ENCODE measurements around the gene EPHA3. TPM values are rescaled to one million over a fixed set of nuclear protein-coding genes. Genes with fewer than 3 reads are reported as not detected.

EPHA3 gene
- total RNA-seq, 4 donors from 2014 or later = 2.3 to 4.6 (median 2.4) TPM; not detected in 1

GRCh38 chr3:89455240-89455639 is 347.8 kb downstream of the EPHA3 start:
- no peaks in the 10 kb centered on the region for H3K4me1 ChIP-seq
- intact Hi-C loops (cut with DNase I; ENCODE audit: low total_unique reads) (no loop called here), in situ Hi-C loops (cut with MboI; ENCODE audit: low pct_ligation_motif_present in 1 of 4, low pct_unique_long_range_greater_than_20kb in 1 of 4, low sequenced_read_pairs in 3 of 4) (no loop called here)
- H3K36me3 ChIP-seq = no peaks in the 10 kb centered on the region
- H3K27me3 ChIP-seq = no peaks in the 10 kb centered on the region
- H3K27ac ChIP-seq = no peak overlapping the region
- H3K4me3 ChIP-seq = no peak overlapping the region
- TF ChIP-seq CTCF (IDR thresholded peaks at IDR 0.05) = no peak
- TF ChIP-seq POLR2A (IDR thresholded peaks at IDR 0.05) = no peak
- no peak for TF ChIP-seq EP300 (IDR thresholded peaks at IDR 0.05; ENCODE audit: low read depth)
- no peak for TF ChIP-seq POLR2AphosphoS5 (IDR thresholded peaks at IDR 0.05)
- 74% methylated on average over 2 of the region's 2 CpGs for WGBS, 2 donors (ENCODE audit: low coverage in 1 of 2)
- DNase-seq = no peak
- H3K9me3 ChIP-seq = no peaks in the 10 kb centered on the region

- intact Hi-C loops (cut with DNase I; ENCODE audit: low total_unique reads) = no loop called here
- Histone ChIP-seq H3K4me1 (no peaks in the 10 kb centered on the region), H3K27me3 (no peaks in the 10 kb centered on the region), H3K4me3 (no peak overlapping the region), H3K27ac (no peak overlapping the region), H3K36me3 (no peaks in the 10 kb centered on the region), H3K9me3 (no peaks in the 10 kb centered on the region)
- DNase-seq = no peak
- WGBS, 2 donors (ENCODE audit: low coverage in 1 of 2) = 40 to 43% methylated on average over 3 to 4 of the region's 4 CpGs
- in situ Hi-C loops (cut with MboI; ENCODE audit: low pct_ligation_motif_present in 1 of 4, low pct_unique_long_range_greater_than_20kb in 1 of 4, low sequenced_read_pairs in 3 of 4) = no loop called here
- no peak for TF ChIP-seq POLR2A (IDR thresholded peaks at IDR 0.05)
- TF ChIP-seq POLR2AphosphoS5 (IDR thresholded peaks at IDR 0.05) = no peak
- TF ChIP-seq EP300 (IDR thresholded peaks at IDR 0.05; ENCODE audit: low read depth) = no peak
- TF ChIP-seq CTCF (IDR thresholded peaks at IDR 0.05) = no peak
Measured at GRCh38 chr3:89467898-89468363, 360.5 kb downstream of the EPHA3 start.

GRCh38 chr3:89472101-89472500 is 364.7 kb downstream of the EPHA3 start:
- in situ Hi-C loops (cut with MboI; ENCODE audit: low pct_ligation_motif_present in 1 of 4, low pct_unique_long_range_greater_than_20kb in 1 of 4, low sequenced_read_pairs in 3 of 4) (no loop called here), intact Hi-C loops (cut with DNase I; ENCODE audit: low total_unique reads) (no loop called here)
- 83 to 87% methylated on average over 4 of the region's 4 CpGs for WGBS, 2 donors (ENCODE audit: low coverage in 1 of 2)
- H3K36me3 ChIP-seq = no peaks in the 10 kb centered on the region
- H3K4me1 ChIP-seq = no peaks in the 10 kb centered on the region
- H3K27me3 ChIP-seq = no peaks in the 10 kb centered on the region
- DNase-seq = no peak
- H3K27ac ChIP-seq = no peak overlapping the region
- no peaks in the 10 kb centered on the region for H3K9me3 ChIP-seq
- H3K4me3 ChIP-seq = no peak overlapping the region
- TF ChIP-seq POLR2A (IDR thresholded peaks at IDR 0.05) (no peak), EP300 (IDR thresholded peaks at IDR 0.05; ENCODE audit: low read depth) (no peak), POLR2AphosphoS5 (IDR thresholded peaks at IDR 0.05) (no peak), CTCF (IDR thresholded peaks at IDR 0.05) (no peak)

- H3K9me3 ChIP-seq = no peaks in the 10 kb centered on the region
- no peak for DNase-seq
- TF ChIP-seq EP300 (IDR thresholded peaks at IDR 0.05; ENCODE audit: low read depth) = no peak
- no peak for TF ChIP-seq POLR2A (IDR thresholded peaks at IDR 0.05)
- no peak for TF ChIP-seq CTCF (IDR thresholded peaks at IDR 0.05)
- no peak for TF ChIP-seq POLR2AphosphoS5 (IDR thresholded peaks at IDR 0.05)
- in situ Hi-C loops (cut with MboI; ENCODE audit: low pct_ligation_motif_present in 1 of 4, low pct_unique_long_range_greater_than_20kb in 1 of 4, low sequenced_read_pairs in 3 of 4) (no loop called here), intact Hi-C loops (cut with DNase I; ENCODE audit: low total_unique reads) (no loop called here)
- no peaks in the 10 kb centered on the region for H3K4me1 ChIP-seq
- no peaks in the 10 kb centered on the region for H3K27me3 ChIP-seq
- no peaks in the 10 kb centered on the region for H3K36me3 ChIP-seq
- no peak overlapping the region for H3K27ac ChIP-seq
- 41 to 46% methylated on average over 4 of the region's 4 CpGs for WGBS, 2 donors (ENCODE audit: low coverage in 1 of 2)
- H3K4me3 ChIP-seq = no peak overlapping the region
Measured at GRCh38 chr3:89474333-89475130, 367.1 kb downstream of the EPHA3 start.
